Measurements from ENCODE around the gene PIF1.
A peak's percentile ranks its signal among the peaks of the same experiment; 100 is the strongest.

The PIF1 gene

DNA sequence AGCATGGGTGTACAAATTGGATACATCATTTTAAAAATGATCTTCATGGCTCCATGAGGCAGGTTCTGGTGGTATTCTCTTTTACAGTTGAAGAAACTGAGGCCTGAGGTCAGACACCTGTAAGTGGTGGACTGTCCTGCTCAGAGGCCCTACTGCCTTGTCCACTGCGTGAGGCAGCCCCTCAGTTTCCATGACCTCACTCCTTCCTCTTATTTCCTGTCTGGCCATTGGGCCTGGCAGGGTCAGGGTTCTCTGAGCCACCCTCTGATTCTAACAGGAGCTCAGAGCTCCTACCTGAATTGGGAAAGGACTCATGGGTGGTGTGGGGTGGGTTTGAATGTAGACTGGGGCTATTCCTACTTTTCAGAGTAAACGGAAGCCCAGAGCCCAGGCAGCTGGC, 33.8 kb upstream of the PIF1 start:
- no peaks in the 10 kb centered on the region for H3K27me3 ChIP-seq
- no peak overlapping the region; the same call in 1 of the 2 replicates for H3K27ac ChIP-seq
- H4K20me1 ChIP-seq, result peaks cover 50% of the 10 kb centered on the region
- H3K4me2 ChIP-seq, result no peak overlapping the region
- peaks cover 72% of the 10 kb centered on the region for H3K36me3 ChIP-seq
- peaks cover 80% of the 10 kb centered on the region for H3K4me1 ChIP-seq
- no peak overlapping the region for H3K9ac ChIP-seq
- no peak for TF ChIP-seq Cebpa-rat (IDR thresholded peaks at IDR 0.05)
- no peaks in the 10 kb centered on the region for H3K9me3 ChIP-seq
- no peak overlapping the region for H3K4me3 ChIP-seq

DNA sequence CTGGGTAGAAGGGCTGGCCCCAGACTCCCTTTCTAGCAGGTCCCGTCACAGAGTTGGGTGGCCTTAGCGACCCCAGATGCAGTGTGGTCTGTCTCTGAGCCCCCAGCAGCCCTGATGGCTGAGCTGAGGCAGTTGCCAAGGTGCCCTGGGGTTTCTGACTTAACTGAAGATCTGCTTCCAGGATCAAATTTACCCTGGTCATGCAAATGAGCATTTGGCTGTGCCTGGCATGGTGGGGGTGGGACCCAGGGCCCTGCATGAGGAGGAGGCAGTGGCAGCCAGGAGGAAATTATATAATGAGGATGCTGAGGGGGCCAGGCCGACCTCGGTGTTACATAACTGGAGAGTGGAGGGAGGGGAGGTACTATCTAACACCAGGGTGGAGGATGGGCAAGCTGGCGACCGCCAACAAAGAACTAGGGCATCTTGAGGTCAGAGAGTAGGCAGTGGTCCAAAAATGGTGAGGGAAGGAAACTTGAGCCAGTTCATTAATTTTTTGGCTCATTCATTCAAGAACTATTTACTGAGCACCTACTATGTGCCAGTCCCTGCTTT, 32.7 kb upstream of the PIF1 start:
- TF ChIP-seq Cebpa-rat (IDR thresholded peaks at IDR 0.05), result no peak
- no peak overlapping the region for H3K4me3 ChIP-seq
- peaks cover 69% of the 10 kb centered on the region for H3K4me1 ChIP-seq
- no peaks in the 10 kb centered on the region for H3K27me3 ChIP-seq
- H3K27ac ChIP-seq, result peak overlapping the region; percentile 62
- peaks cover 51% of the 10 kb centered on the region for H4K20me1 ChIP-seq
- H3K4me2 ChIP-seq, result peak overlapping the region; percentile 62
- no peaks in the 10 kb centered on the region for H3K9me3 ChIP-seq
- H3K36me3 ChIP-seq, result peaks cover 83% of the 10 kb centered on the region
- H3K9ac ChIP-seq, result peak overlapping the region; percentile 54; the same call in 1 of the 2 replicates

DNA sequence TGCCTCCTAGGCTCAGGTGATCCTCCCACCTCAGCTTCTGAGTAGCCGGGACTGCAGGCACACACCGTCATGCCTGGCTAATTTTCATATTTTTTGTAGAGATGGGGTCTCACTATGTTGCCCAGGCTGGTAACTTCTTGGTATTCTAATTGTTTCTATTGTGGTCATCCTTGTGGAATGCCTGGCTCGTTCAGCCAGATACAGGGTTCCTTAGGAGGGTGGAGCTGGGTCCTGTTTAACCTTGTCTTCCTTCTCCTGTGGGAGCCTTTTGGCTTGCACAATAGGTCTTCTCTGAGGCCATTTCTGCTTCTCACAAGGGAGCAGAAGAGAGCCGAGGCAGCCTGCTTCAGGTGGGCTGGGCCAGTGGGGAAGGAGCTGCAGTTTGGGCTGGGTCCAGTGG, 32.0 kb upstream of the PIF1 start:
- Histone ChIP-seq H3K4me1 (peaks cover 62% of the 10 kb centered on the region), H3K27me3 (no peaks in the 10 kb centered on the region), H3K4me3 (no peak overlapping the region), H3K9me3 (no peaks in the 10 kb centered on the region), H4K20me1 (peaks cover 51% of the 10 kb centered on the region), H3K9ac (peak overlapping the region; percentile 54), H3K27ac (peak overlapping the region; percentile 62), H3K4me2 (peak overlapping the region; percentile 62), H3K36me3 (peaks cover 90% of the 10 kb centered on the region)
- TF ChIP-seq Cebpa-rat (IDR thresholded peaks at IDR 0.05), result no peak

DNA sequence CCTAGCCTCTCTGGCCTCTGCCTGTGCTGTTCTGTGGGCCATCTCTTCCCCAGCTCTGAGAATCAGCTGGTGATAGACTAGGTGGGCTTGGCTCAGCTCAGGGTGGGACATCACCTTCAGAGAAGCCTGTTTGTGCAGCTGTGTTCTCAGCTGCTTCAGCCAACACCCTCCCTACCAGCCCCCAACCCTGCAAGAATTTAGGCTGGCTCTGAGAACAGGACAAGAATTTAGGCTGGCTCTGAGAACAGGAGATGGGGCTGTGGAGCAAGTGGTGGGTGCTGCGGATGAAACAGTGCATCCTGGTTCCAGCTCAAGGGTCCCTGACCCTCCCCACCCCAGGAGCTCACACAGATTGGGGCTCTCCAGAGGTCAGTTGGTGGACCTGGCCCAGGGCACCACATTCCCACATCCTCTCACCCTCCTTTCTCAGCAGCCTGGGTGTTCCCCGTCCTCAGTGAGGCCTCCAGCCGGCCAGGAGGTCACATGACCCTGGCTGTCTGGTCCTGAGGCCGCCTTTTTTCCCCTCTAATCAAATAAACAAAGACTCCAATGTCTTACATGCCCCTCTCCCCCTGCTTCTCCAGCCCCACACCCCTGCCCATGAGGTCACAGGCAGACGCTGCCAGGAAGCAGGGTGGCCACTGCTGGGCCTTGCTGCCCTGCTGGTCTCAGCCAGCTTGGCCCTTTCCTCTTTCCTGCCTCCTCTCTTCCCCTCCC, 31.1 kb upstream of the PIF1 start:
- Histone ChIP-seq H3K27me3 (no peaks in the 10 kb centered on the region), H3K36me3 (peaks cover 90% of the 10 kb centered on the region), H3K4me2 (peak overlapping the region; percentile 62), H4K20me1 (peaks cover 55% of the 10 kb centered on the region), H3K9ac (peak overlapping the region; percentile 57), H3K9me3 (no peaks in the 10 kb centered on the region), H3K27ac (peak overlapping the region; percentile 62), H3K4me3 (no peak overlapping the region), H3K4me1 (peaks cover 54% of the 10 kb centered on the region)
- TF ChIP-seq Cebpa-rat (IDR thresholded peaks at IDR 0.05), result no peak

DNA sequence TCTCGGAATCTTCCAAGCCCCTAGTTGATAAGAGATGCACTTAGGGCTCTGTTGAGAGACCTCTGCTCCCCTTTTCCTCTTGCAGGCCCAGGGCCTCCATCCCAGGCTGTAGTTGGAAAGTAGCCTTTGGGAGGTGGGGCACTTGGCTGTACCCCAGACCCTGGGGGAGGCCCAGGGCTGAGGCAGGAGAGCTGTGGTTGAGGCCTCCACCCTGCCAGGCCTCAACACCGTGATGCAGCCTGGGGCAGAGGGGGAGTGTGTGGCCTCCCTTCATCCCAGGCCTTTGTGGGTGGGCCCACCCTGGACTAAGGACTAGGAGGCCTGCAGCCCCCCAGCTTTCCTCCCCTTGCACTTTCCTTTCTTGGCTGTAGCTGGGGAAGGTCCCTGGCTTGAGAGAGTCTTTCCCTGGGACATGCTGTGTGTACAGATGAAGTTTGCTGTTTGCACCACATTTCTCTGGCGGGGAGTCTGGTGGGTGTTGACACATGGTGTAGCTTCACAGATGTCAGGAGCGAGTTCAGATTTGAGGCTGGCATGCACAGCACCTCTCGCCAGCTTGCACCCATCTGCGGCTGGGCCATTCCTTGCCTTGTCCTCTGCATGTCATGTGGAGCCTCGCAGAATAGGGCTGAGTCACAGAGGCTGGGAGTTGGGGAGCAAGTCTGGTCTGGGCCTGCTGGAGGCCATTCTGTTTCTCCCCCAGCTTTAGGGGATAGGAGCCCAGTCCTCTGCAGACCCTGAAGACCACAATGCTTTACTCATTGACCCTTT, 29.9 kb upstream of the PIF1 start:
- peaks cover 66% of the 10 kb centered on the region for H4K20me1 ChIP-seq
- H3K9me3 ChIP-seq, result no peaks in the 10 kb centered on the region
- H3K4me3 ChIP-seq, result no peak overlapping the region
- peak overlapping the region; percentile 62 for H3K27ac ChIP-seq
- peak overlapping the region; percentile 62 for H3K4me2 ChIP-seq
- no peaks in the 10 kb centered on the region for H3K27me3 ChIP-seq
- H3K4me1 ChIP-seq, result peaks cover 53% of the 10 kb centered on the region
- H3K36me3 ChIP-seq, result peaks cover 90% of the 10 kb centered on the region
- TF ChIP-seq Cebpa-rat (IDR thresholded peaks at IDR 0.05), result no peak
- peak overlapping the region; percentile 57 for H3K9ac ChIP-seq

DNA sequence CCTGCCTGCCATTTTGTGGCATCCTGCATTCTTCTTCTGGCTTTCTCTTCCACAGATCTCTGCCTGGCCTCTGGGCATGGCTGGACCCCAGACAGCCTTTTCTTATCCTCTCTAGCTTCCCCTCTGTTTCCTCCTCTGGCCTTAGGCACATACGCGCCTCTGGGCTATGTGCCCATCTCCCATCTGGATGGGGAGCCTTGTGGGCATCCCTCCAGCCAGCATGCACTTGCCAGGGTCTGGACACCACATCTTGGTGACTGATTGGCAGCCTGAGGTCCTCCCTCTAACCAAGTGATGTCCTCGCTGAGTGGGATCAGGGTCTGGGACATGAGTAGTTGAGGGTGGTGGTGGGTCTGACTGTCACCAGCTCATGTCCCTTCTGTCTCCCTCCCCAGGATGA, 29.1 kb upstream of the PIF1 start:
- Histone ChIP-seq H3K27me3 (no peaks in the 10 kb centered on the region), H4K20me1 (peaks cover 66% of the 10 kb centered on the region), H3K4me2 (0 out of 2 replicates have a peak overlapping the region, but pooled peaks have one; percentile 62), H3K9ac (no peak overlapping the region), H3K4me3 (no peak overlapping the region), H3K36me3 (peaks cover 90% of the 10 kb centered on the region), H3K27ac (no peak overlapping the region), H3K9me3 (no peaks in the 10 kb centered on the region), H3K4me1 (peaks cover 58% of the 10 kb centered on the region)
- no peak for TF ChIP-seq Cebpa-rat (IDR thresholded peaks at IDR 0.05)

DNA sequence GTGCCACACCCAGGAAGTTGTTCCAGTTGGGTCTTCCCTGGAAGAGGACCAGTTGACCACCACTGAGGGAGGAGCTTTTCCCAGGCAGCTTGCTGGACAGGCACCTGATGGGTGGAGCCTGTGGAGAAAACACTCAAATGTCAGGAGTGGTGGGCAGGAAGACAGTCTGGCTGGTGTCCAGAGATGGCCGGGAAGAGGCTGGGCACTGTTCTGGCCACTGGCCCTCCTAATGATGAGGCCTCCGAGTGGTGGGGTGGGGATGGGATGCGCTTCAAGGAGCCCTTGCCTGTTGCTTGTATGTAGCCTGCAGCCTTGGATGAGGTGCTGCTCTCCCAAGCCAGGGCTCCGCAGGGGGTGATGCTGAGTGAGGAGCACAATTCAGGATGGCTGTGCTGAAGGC, 28.6 kb upstream of the PIF1 start:
- no peak for TF ChIP-seq Cebpa-rat (IDR thresholded peaks at IDR 0.05)
- H4K20me1 ChIP-seq, result peaks cover 61% of the 10 kb centered on the region
- peaks cover 62% of the 10 kb centered on the region for H3K4me1 ChIP-seq
- H3K9ac ChIP-seq, result no peak overlapping the region
- H3K36me3 ChIP-seq, result peaks cover 90% of the 10 kb centered on the region
- H3K4me2 ChIP-seq, result no peak overlapping the region
- H3K4me3 ChIP-seq, result no peak overlapping the region
- no peak overlapping the region for H3K27ac ChIP-seq
- no peaks in the 10 kb centered on the region for H3K9me3 ChIP-seq
- no peaks in the 10 kb centered on the region for H3K27me3 ChIP-seq

DNA sequence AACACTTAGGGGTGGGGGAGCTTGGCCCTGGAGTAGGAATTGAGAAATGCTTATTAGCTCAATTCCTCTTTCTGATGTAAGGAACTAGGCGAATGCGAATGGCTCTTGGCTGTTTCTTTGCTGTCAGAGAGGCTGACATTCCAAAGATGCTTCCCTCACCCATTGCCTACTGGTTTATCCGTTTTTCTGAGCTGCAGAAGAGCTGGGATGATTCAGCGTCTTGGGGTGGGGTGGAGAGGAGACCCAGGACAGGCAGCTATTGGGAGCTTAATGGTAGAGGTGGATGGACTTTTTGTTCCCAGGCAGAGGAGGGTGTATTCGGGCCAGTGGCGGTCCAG, 26.0 kb upstream of the PIF1 start:
- H3K9ac ChIP-seq, result no peak overlapping the region

DNA sequence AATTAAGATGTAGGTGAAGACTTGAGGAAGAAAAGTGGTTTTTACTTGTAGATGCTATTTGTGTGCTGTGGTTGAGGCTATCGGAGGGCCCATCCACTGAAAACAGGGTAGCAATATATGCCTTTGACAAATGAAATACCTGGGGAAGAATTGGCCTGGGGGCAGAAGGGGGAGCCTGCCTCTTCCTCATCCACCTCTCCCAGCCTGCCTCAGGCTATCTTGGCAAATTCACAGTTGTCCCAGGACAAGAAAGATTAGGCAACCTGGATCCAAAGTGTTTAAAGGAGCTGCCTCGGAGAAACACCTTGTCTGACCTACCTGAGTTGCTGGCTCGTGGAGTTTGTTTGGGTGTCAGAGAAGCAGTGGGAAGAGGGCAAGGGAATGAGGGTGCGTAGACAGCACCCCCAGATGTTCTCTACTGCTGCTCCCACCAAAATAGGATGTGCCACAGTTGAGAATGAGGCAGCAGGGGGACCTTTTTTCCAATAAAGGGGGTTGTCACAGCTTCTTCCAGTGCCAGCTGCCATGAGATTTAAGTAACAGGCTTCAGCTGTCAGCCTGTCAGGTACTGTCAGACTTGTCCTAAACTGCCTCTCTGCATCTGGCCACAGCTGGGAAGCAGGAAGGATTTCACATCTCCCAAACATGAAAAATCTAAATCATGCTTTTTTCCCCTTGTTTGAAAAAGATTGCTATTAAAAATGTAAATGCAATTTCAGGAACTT, 25.5 kb upstream of the PIF1 start:
- H4K20me1 ChIP-seq, result peaks cover 64% of the 10 kb centered on the region
- no peak overlapping the region for H3K9ac ChIP-seq
- no peak overlapping the region for H3K27ac ChIP-seq
- H3K4me2 ChIP-seq, result no peak overlapping the region
- H3K36me3 ChIP-seq, result peaks cover 81% of the 10 kb centered on the region
- H3K4me1 ChIP-seq, result peaks cover 58% of the 10 kb centered on the region
- H3K27me3 ChIP-seq, result no peaks in the 10 kb centered on the region
- no peaks in the 10 kb centered on the region for H3K9me3 ChIP-seq
- no peak overlapping the region for H3K4me3 ChIP-seq
- no peak for TF ChIP-seq Cebpa-rat (IDR thresholded peaks at IDR 0.05)

More for the DNA sequence above, 26.0 kb upstream of the PIF1 start:
- peaks cover 58% of the 10 kb centered on the region for H3K4me1 ChIP-seq
- no peaks in the 10 kb centered on the region for H3K9me3 ChIP-seq
- H4K20me1 ChIP-seq, result peaks cover 64% of the 10 kb centered on the region
- H3K36me3 ChIP-seq, result peaks cover 86% of the 10 kb centered on the region
- TF ChIP-seq Cebpa-rat (IDR thresholded peaks at IDR 0.05), result no peak
- H3K27ac ChIP-seq, result no peak overlapping the region
- H3K4me2 ChIP-seq, result no peak overlapping the region
- no peaks in the 10 kb centered on the region for H3K27me3 ChIP-seq
- H3K4me3 ChIP-seq, result no peak overlapping the region
